ENCODE results near the gene TMEM91. TPM values are rescaled to one million over a fixed set of nuclear protein-coding genes. Genes with fewer than 3 reads are reported as not detected.

Gene TMEM91
- total and polyA plus RNA-seq, 2 of the 13 experiments (the other 11 are each of a cell fraction or from before 2014, with no cell fraction given), result 6.3 to 10.3 TPM

GRCh38 chr19:41352279-41352608 is 24.1 kb upstream of the TMEM91 start:
- POLR2A ChIA-PET, result interaction anchor here (1.1 to 3.1 kb wide), 11 partner anchors 11 to 126 kb away, joined by 3 to 73 read pairs (median 8); partner anchors contain the start of genes B3GNT8, B9D2, CCDC97 and DMAC2
- intact Hi-C loops (cut with micrococcal nuclease; ENCODE audit: unreplicated experiment), result loop anchor here (1.0 to 2.0 kb wide), 2 partner anchors 11 to 27 kb away; no protein-coding TSS in a partner anchor
- TF ChIP-seq ZBTB8A (CRISPR knock-in tag; IDR thresholded peaks at IDR 0.05; ENCODE audit: borderline replicate concordance, low read depth) (no peak), KDM3A (CRISPR knock-in tag; IDR thresholded peaks at IDR 0.05; ENCODE audit: low read depth) (no peak), ZSCAN22 (CRISPR knock-in tag; IDR thresholded peaks at IDR 0.05) (no peak), SNAPC4 (CRISPR knock-in tag; IDR thresholded peaks at IDR 0.05) (no peak), ZNF460 (CRISPR knock-in tag; IDR thresholded peaks at IDR 0.05; ENCODE audit: borderline replicate concordance) (no peak), NR2F2 (IDR thresholded peaks at IDR 0.05; ENCODE audit: borderline replicate concordance, low read depth) (no peak), ZNF234 (CRISPR knock-in tag; conservative IDR thresholded peaks at IDR 0.05) (0 out of 2 replicates have a peak, but pooled peaks have one; percentile 41), IKZF1 (IDR thresholded peaks at IDR 0.05) (no peak), ZNF557 (CRISPR knock-in tag; IDR thresholded peaks at IDR 0.05) (0 out of 2 replicates have a peak, but pooled peaks have one; percentile 17), POLR2AphosphoS5 (IDR thresholded peaks at IDR 0.05; ENCODE audit: low read depth, low read length) (no peak), ZNF746 (CRISPR knock-in tag; IDR thresholded peaks at IDR 0.05) (no peak), HCFC1 (IDR thresholded peaks at IDR 0.05; ENCODE audit: low read depth, low read length) (no peak), HDAC6 (IDR thresholded peaks at IDR 0.05; ENCODE audit: low read depth, low read length) (no peak), ZNF550 (CRISPR knock-in tag; IDR thresholded peaks at IDR 0.05; ENCODE audit: borderline replicate concordance) (no peak), ZNF574 (CRISPR knock-in tag; IDR thresholded peaks at IDR 0.05) (peak; percentile 71; the same call in 1 of the 2 replicates)
- TF ChIP-seq, protein P1, sequence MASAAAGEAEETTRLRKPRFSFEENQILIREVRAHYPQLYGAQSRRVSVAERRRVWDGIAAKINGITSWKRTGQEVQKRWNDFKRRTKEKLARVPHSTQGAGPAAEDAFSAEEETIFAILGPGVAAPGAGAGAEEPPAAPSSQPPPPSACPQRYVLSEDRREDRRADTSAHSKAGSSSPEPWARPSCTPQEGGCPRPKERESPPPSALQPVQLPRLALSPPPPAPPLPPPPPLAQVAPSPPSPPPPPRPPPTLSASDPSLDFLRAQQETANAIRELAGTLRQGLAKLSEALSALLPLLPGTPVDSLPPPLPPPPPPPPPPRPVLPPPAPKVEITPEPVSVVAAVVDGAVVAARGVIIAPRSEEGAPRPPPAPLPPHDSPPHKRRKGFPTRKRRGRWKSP (CRISPR knock-in tag; IDR thresholded peaks at IDR 0.05), result no peak
- TF ChIP-seq, protein P2, sequence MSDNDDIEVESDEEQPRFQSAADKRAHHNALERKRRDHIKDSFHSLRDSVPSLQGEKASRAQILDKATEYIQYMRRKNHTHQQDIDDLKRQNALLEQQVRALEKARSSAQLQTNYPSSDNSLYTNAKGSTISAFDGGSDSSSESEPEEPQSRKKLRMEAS (IDR thresholded peaks at IDR 0.05), result no peak

More at GRCh38 chr19:41352279-41352608, 24.1 kb upstream of the TMEM91 start:
- H3K36me3 ChIP-seq (replicated peaks in 1 of 2; ENCODE audit: control insufficient read depth in 1 of 2, insufficient read depth in 2 of 2, low read length in 2 of 2), result peaks cover 6 to 10% of the 10 kb centered on the region in 2 experiments; a peak in 2 of 5 replicates
- no peak for FAIRE-seq
- H3K4me1 ChIP-seq (ENCODE audit: insufficient read depth, low read length), result peaks cover 32% of the 10 kb centered on the region
- no peak overlapping the region for H2AFZ ChIP-seq (ENCODE audit: low read length)
- no TSS peak for BruUV-seq (replicated peaks)
- 2% methylated on average over 12 of the region's 12 CpGs for WGBS (ENCODE audit: low lambda C conversion rate)
- no peak for DNase-seq (ENCODE audit: low spot score)
- peak overlapping the region; percentile 80 for H3K4me2 ChIP-seq (ENCODE audit: low read depth, low read length)
- peak overlapping the region; percentile 90 to 95 (median 95) for H3K4me3 ChIP-seq (replicated peaks in 1 of 3; ENCODE audit: insufficient read depth in 1 of 3, low read depth in 2 of 3, low read length in 3 of 3)
- no peak for ATAC-seq
- peak overlapping the region; percentile 82 for H3K9ac ChIP-seq (ENCODE audit: insufficient read depth, low read depth, low read length)
- peaks cover 12% of the 10 kb centered on the region; the same call in 1 of the 2 replicates for H4K20me1 ChIP-seq (ENCODE audit: insufficient read depth, low read length)
- H3K27me3 ChIP-seq (ENCODE audit: control insufficient read depth in 1 of 2, insufficient read depth in 2 of 2, low read length in 2 of 2), result no peaks in the 10 kb centered on the region; a peak in 1 of 5 replicates
- CTCF ChIA-PET (ENCODE audit: low intra/inter-chr PET ratio, low total read pairs), result interaction anchor here (1.4 kb wide), 1 partner anchor 44 kb away, joined by 6 read pairs; no protein-coding TSS in a partner anchor
- peaks cover 29% of the 10 kb centered on the region for H3K79me2 ChIP-seq (ENCODE audit: insufficient read depth, low read length)
- no peak overlapping the region for H3K27ac ChIP-seq (ENCODE audit: extremely low read length, insufficient read depth, low read length)
- in situ Hi-C loops (cut with HindIII; ENCODE audit: extremely low pct_ligation_motif_present, low pct_unique_long_range_greater_than_20kb), result loop anchor here (5.0 kb wide), 1 partner anchor 40 kb away; the partner anchor contains the start of gene CCDC97
- H3K9me3 ChIP-seq (ENCODE audit: low read length), result no peaks in the 10 kb centered on the region

Measured in HepG2 (cell line).